ENCODE data around the gene NOTO.
"Not testable (repeated sequence)": the region's sequence is repeated elsewhere in the genome, so short reads cannot be mapped to it uniquely, and the experiment has no call there.

NOTO gene

GRCh38 chr2:73200281-73200680 is 2.1 kb upstream of the NOTO start:
- not testable (repeated sequence) for DNase-seq

- DNase-seq, result no peak
These were observed 794 bp downstream of the NOTO start for GRCh38 chr2:73203055-73203681.

GRCh38 chr2:73205611-73206010 is 3.2 kb downstream of the NOTO start:
- DNase-seq, result no peak

- no peak for DNase-seq
These were observed 5.9 kb downstream of the NOTO start for GRCh38 chr2:73208258-73208657.

- no peak for DNase-seq
These were observed 7.6 kb downstream of the NOTO start for GRCh38 chr2:73210019-73210418.

GRCh38 chr2:73210696-73211095 is 8.3 kb downstream of the NOTO start:
- no peak for DNase-seq

GRCh38 chr2:73212098-73212447 is 9.7 kb downstream of the NOTO start:
- no peak for DNase-seq

GRCh38 chr2:73212448-73213176 is 10.2 kb downstream of the NOTO start:
- peak; percentile 27 to 72 (median 53) for DNase-seq

- peak; percentile 76 to 90 (median 83) for DNase-seq
These were observed 12.0 kb downstream of the NOTO start, which contains the start of gene SMYD5 for GRCh38 chr2:73214120-73215035. Gene SMYD5, plus strand, starts transcription at chr2:73214245. Its CDS starts 22 bp downstream, at chr2:73214267.

- no peak for DNase-seq
These were observed 12.9 kb downstream of the NOTO start for GRCh38 chr2:73215254-73215653.

GRCh38 chr2:73217160-73217559 is 14.8 kb downstream of the NOTO start:
- DNase-seq, result no peak

- no peak for DNase-seq
These were observed 15.5 kb downstream of the NOTO start for GRCh38 chr2:73217826-73218225.

GRCh38 chr2:73218298-73218697 is 15.9 kb downstream of the NOTO start:
- DNase-seq, result no peak

- DNase-seq, result no peak
These were observed 21.4 kb downstream of the NOTO start for GRCh38 chr2:73223821-73224220.

GRCh38 chr2:73225513-73226360 is 23.4 kb downstream of the NOTO start:
- DNase-seq, result no peak

- DNase-seq, result no peak
These were observed 24.7 kb downstream of the NOTO start for GRCh38 chr2:73227086-73227485.

- no peak for DNase-seq
These were observed 26.3 kb downstream of the NOTO start for GRCh38 chr2:73228631-73229030.

GRCh38 chr2:73232403-73233153 is 30.2 kb downstream of the NOTO start:
- peak in 3 of 5 donors; percentile 9 to 49 (median 14) for DNase-seq

- peak; percentile 88 to 97 (median 92) for DNase-seq
These were observed 31.0 kb downstream of the NOTO start, which contains the start of gene PRADC1 for GRCh38 chr2:73233154-73233931. Gene PRADC1, minus strand, starts transcription at chr2:73233239. Its CDS starts 79 bp downstream, at chr2:73233160.

Data from T-helper 1 cell (primary cell).